Left lobe of liver (tissue), 2 donors: Measurements from ENCODE around the gene MOB1B. TPM values are rescaled to one million over a fixed set of nuclear protein-coding genes. Genes with fewer than 3 reads are reported as not detected.
A peak's percentile ranks its signal among the peaks of the same experiment; 100 is the strongest.

ENCODE experiments used
- ATAC-seq: fragments of 200-7000 bp; cut with Tn5 transposase; one replicate; pipeline ENCODE4 v1.9.1; 2020; ENCODE audit warnings: mild to moderate bottlenecking, moderate library complexity
- DNase-seq: peaks from one replicate; pipeline ENCODE4 v3.0.0-alpha.2; 2020; ENCODE audit warnings: low spot score
- total RNA-seq: library from RNA; stranded (reverse); gene quantifications from one replicate; pipeline ENCODE4 v1.2.1, GENCODE V29; 2021
- donor health status: DM: no; HTN: no; CAD: no; lungs with moderate emphysema.
- donor health status: DM: no; HTN: yes; CAD: no.

The MOB1B gene
- total RNA-seq, 1 donor from 2014 or later = 6.0 TPM

DNA sequence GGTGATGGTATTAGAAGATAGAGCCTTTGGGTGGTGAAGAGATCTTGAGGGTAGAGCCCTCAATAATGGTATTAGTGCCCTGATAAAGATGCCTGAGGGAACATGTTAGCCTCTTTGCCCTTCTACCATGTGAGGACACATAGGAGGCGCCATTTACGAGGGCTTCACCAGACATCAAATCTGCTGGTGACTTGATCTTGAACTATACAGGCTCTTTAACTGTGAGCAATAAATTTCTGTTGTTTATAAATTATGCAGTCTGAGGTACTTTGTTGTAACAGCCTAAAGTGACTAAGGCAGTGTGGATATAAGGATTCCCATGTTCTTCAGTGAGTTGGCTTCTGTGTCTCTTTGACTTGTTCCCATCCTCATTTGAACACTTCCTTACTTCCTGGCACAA, 11.8 kb downstream of the MOB1B start:
- ATAC-seq (no peak), DNase-seq (no peak)

DNA sequence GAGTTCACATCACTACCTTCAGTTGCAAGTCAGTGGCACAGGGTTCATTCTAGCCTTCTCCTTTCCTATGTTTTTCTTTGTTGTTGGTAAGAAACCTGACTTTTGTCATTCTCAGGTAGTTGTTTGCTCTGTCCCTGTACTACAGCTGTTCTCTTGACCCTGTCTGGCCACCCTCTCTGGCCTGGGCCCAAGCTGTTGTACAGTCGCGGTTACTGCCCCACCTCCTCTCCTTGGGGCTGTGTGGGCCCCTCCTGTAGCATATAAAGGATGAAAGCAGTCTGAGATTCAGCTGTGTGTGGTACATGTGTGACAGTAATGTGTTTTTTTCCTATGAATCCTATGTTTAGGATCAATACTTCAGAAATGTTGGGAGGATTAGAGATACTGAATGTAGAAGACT, 12.5 kb downstream of the MOB1B start:
- no peak for DNase-seq
- ATAC-seq = peak; percentile 84

DNA sequence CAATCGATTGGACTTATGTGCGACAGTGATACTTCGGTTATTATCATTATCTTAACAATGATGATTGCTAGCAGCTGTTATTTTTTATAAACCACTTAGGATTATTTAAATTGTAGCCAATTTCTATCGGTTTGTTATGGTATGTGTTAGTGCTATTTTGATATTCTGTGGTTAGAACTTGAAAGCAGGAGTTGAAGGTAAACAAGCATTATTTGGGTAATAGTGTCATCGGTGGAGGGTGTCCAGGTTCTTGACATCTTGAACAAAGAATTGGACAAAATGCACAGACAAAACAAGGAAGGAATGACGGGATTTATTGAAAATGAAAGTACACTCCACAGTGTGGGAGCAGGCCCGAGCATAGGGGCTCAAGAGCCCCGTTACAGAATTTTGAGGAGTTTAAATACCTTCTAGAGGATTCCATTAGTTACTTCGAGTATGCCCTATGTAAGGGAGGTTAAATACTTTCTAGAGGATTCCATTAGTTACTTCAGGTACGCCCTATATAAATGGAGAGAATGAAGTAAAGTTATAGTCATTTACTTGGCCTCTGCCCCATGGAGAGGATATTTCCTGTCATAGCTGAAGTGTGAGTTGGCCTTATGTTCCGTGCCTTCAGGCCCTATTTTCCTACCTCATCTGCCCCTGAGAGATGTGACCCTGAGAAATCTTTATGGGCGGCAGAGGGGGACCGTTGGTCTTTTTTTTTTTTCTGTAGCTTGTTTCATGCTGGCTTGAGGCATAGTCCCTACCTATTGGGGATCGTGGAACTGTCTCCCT, 13.1 kb downstream of the MOB1B start:
- ATAC-seq (no peak), DNase-seq (no peak)

DNA sequence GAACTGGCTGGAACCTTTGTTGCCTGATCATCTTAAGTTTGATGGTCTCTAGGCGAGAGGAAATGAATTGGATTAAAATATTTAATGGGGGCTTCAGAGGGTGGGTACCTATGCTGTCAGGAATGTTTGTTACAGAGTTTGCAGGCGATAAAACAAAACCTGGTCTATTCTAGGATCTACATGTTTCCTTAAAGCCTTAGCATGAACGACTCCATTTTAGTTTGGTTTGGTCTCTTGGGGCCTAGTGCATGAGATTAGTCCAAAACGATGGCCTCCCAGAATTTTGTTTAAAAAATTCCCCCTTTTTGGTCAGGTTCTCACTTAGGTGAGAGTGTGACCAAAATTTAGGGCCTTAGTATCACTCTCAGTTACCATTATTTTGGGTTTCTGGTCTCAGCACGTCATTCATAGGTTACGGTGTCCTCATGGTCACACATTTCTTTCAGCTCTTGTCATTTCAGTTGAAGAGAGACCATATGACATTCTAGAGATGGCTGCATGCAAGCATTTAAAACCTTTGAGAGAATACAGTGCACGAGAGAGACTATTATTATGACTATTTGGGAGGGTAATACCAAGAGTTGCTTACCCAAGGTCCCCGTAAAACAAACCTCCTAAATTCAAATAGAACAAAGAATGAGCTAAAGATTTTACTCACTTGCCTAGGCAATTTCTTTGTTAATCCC, 13.8 kb downstream of the MOB1B start:
- ATAC-seq (no peak), DNase-seq (no peak)

DNA sequence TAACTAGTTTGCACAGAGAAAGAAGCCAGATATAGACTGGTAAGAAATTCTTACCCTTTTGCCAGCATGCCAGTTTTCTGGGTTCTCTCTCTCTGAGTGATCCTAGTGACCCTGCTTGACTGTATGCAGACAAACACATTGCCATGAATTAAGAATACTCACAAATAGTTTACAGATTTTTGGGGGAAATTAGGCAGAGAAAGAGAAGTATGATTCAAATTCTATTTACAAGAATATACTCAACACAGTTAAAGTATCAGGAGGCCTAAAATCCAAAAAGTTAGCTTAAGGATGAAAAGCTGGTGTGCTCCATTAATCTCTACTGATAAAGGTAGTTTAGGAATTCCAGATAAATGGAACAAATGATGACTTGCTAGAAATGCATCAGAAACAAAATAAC, 18.4 kb downstream of the MOB1B start:
- ATAC-seq (no peak), DNase-seq (no peak)

DNA sequence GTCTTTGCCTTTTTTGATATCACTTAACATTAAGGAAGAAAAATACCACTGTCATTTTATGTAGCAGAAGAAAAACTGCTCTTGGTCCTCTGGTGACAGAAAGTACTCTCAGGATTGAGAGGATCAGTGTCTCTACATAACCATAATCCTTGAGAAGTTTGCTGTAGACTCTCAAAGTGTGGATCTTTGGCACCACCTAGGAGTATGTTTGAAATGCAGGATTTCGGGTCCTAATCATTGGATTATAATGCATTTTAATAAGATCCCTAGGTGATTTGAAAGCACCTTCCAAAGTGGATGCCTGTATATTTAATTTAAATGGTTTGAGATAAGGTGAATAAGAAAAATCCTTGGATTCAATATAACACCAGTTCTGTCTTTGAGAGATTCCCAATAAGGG, 23.2 kb downstream of the MOB1B start:
- no peak for ATAC-seq
- no peak for DNase-seq

DNA sequence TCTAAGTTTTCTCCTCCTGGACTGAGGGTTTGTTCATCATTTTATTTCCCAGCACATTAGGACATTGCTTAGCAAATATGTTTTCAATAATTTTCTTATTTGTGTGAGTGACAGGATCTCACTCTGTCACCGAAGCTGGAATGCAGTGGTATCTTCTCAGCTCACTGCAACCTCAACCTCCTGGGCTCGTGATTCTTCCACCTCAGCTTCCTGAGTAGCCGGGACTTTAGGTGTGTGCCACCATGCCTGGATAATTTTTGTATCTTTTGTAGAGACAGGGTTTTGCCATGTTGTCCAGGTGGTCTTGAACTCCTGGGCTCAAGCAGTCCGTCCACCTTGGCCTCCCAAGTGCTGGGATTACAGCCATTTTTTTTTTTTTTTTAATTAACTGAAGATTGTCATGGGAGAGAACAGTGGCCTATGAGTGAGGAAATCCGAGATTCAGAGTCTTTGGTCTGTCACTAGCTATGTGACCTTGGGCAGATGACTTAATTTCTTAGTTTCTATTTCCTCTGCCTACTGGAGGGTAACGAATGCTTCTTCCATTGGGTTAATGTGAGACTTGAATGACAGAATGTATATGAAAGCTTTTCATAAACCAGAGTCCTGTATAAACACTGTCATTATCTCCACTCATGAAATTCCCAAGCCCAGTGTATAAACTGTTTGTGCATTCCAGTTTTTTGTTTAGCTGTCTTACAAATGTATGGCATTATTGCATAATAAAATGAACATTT, 23.9 kb downstream of the MOB1B start:
- no peak for ATAC-seq
- DNase-seq = no peak

DNA sequence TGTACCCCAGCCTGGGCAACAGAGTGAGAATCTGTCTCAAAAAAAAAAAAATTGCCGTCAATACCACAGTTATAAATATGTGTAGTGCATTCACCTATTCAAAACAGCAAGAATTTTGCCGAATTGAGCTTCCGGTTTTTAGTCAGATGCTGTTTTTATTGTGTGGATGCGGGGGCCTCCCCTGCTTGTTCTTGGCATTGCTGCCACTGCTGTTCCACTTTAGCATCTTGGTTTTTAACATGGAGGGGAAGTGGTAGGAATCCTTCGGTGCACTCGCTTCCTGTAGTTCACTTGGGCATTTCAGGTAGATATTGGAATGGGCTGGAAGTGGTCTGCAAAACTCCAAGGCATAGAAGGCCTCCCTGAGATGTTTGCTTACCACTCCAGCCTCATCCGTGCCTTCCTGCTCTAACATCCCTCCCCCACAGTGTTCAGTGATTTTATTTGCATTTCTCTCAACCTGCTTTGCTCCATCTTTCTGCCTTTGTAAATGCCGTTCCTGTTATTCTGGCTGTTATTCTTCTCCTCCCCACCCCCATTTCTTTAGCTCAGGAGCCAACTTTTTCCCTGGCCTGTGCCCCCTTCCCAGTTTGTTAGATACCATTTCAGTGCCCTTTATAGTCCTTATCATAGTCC, 25.5 kb downstream of the MOB1B start:
- DNase-seq = no peak
- no peak for ATAC-seq

DNA sequence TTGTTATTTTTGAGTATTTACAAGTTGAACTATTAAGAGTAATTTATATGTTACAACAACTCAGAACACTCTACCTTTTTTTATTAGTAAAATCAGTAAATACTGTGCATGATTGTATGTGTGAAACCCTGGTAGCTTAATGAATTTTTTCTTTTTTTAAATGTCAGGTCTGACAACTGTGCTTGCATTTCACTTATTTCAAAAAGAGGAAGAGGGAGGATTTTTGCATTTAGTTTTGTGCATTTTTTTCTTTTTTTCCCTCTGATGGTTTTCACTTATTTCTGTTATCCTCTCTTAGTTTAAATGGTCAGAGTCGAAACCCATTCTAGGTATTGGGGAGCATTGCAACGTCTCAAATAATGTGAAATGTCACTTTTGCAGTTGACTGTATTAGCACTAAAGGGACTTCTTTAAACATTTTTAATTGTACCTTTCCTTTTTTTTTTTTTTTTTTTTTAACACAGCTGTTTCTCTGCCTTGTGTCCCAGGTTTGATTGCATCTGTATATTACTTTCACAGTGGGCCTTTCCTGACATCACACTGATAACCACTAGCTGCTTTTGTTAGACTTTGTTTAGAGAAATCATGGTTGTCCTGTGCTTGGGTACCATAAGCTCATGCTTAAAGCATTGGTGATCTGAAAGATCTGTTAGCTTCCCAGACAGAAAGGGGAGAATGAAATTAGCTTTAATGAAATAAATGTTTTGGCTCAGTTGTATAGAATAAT, 28.5 kb downstream of the MOB1B start:
- ATAC-seq (no peak), DNase-seq (no peak)

DNA sequence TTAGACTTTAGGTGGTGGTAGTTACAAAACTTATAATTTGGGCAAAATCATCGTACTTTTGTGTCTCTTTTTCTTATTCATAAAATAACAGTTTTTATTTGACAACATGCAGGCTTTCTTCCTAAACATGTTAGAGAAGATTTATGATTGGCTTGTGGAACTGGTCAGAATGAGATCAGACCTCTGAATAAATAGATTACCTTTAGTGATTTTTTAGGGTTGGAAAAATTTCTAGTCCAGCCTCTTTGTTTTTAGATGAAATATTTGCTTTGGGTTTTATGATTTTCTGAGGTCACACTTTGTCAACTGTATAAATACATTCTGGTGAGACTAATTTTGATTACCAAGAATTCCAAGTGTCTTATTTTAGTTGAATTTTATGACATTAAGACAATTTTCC, 29.2 kb downstream of the MOB1B start:
- no peak for DNase-seq
- ATAC-seq = no peak

DNA sequence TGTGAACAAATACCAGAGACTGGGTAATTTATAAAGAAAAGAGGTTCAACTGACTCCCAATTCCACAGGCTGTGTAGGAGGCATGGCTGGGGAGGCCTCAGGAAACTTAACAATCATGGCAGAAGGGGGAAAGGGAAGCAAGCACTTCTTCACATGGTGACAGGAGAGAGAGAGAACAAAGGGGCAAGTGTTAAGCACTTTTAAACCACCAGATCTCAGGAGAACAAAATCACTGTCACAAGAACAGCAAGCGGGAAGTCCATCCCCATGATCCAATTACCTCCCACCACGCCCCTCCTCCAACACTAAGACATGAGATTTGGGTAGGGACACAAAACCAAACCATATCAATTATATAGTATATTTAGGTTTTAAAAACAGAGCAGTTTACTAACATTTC, 30.8 kb downstream of the MOB1B start:
- ATAC-seq (no peak), DNase-seq (no peak)

DNA sequence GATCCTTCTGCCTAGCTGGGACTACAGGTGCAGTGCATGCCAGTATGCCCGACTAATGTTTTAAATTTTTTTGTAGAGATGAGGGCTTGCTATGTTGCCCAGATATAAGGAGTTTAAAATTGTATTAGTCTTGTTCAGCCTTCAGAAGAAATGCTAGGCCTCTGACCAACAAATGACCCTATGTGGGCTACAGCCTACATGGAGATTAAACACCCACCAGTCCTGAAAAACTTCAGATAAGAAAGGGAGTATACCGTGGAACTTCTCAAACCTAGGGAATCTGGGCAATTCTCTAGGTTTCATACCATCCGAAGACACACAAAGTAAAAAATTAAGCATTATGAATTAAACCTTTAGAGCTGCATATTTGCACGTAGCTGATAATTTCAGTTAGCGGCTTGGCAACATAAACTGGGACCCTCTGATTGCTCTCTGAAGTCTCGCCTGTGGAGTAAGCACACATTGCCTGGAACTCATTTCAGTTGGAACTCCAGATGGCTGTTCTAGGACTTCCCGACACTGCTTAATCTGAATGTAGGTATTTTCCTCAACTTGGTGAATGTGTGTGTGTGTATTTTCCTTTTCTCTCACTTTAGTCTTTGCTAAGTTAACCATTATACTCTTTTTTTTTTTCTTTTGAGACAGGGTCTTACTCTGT, 33.0 kb downstream of the MOB1B start:
- no peak for ATAC-seq
- no peak for DNase-seq

DNA sequence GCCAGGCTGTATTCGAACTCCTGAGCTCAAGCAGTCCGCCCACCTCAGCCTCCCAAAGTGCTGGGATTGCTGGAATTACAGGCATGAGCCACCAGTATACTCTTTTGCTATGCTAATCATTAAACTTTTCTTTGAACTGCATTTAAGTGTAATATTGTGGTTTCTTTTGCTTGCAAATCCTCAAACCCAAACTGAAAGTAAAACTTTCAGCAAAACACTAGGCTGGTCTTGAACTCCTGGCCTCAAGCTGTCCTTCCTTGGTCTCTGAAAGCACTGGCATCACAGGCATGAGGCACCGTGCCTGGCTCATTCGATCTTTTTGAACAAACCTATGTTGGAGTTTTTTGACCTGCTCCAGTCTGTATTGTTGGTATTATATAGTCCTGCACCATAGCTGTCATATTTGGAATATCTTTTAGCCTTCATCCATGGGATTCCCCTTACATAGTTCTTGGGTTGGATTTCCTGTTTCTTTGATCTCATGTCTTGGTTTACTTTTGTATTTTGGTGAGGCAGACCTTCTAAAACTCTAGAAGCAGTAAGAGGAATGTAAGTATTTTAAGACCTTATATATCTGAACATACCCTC, 34.1 kb downstream of the MOB1B start:
- no peak for ATAC-seq
- no peak for DNase-seq

DNA sequence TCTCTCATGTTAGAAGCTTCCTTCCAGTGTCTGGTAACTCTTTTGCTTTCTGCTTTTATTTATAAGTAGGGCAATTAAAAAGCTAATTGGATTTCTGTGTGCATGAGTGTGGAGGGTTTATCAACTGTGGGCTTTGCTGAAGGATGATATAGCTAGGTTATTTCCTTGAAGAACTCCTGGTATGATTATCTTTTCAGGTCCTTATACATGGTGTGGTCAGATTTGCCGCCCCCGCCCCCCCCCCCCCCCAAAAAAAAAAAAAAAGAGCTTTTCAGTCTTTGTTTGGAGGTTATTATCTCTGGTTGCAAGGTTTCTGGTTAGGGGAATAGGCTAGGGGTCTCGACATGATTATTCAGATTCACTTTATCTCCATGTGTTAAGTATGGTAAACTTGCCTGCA, 35.9 kb downstream of the MOB1B start:
- no peak for DNase-seq
- no peak for ATAC-seq

DNA sequence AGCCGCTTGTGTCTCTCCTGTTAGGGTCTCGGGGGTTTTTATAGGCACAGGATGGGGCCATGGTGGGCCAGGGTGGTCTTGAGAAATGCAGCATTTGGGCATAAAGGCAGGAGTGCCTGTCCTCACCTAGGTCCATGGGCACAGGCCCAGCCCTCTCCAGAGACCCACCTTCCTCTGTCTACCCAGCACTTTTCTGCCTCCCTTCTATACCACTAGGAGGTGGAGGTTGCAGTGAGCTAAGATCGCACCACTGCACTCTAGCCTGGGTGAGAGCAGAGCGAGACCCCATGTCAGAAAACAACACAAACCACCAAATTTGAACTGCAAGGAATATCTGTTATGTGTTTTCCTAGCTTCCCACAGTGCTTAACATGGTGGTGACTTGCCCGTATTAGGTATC, 38.0 kb downstream of the MOB1B start:
- DNase-seq (no peak), ATAC-seq (no peak)

DNA sequence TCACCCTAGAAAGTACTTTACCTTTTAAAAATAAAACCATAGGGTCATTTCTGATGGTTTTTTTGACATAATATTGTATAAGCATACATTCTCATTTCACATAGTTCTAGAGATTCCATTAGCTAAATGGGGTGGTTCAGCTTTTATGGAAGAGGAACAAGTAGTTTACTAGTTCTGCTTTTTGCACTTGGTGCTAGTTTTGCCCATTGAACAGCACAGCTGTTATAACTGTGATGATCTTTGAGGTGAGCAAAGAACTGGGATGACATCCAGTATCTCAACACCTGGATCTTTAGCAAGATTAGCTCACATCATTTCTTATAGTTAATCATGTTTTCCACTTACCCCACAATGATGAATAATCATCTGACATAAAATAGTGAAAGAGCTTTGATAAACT, 40.9 kb downstream of the MOB1B start:
- no peak for DNase-seq
- no peak for ATAC-seq

DNA sequence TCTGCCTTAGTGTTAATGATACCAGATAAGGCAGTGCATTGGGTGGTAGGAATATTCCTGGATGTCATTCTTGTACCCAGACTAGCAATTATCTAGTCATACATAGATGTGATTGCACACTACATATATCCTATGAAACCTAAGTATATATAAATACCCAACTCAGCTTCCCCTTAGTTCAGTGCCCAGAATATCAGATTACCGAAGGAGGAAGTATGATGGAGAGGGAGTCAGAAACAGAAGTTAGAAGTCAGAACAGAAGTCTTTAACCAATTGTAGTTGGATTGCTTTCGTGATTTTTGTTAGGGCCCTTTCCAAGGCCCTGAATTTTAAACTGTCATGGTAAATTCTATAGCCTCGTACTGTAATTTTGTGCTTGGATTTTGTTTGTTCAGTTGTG, 42.9 kb downstream of the MOB1B start:
- ATAC-seq = no peak
- no peak for DNase-seq

DNA sequence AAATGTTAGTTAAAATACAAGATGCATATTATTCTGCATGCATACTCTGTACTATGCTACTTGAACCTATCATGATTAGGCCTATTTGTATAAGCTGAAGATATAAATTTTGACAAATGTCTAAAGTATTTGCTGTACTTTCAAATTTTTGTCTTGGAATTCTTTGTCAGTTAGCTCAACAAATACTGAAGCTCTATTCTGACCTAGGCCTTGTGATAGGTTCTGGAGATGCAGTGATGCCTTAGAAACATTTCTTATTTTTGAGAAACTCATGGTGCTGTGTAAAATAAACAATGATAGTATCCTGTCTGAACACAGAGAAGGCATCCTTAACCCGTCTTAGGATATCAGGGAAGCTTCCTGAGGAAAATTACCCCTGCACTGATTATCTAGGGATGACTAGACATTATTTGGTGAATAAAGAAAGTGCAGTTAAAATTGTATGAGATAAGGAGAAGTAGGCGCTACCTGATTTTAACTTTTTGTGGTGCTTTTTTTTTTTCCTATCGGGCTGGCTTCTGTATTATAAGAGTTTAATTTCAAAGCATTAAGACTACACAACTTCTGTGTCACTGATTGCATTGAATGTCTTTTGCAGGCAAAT, 43.4 kb downstream of the MOB1B start:
- DNase-seq = no peak
- no peak for ATAC-seq

DNA sequence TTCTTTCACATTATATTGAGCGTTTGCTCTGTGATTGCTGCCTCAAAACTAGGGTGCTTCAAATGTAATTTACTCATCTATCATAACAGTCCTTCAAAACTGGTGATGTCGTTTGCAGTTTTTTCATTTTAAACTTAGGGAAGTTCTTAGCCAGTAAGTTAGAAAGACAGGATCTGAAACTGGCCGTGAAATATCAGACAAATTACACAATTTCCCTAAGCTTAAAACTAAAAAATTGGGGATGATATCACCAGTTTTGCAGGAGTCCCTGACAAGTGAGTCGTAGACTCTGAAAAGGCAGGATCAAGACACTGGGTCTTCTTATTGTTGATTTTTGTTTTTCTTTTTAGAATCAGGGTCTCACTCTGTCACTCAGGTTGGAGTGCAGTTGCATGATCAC, 44.8 kb downstream of the MOB1B start:
- no peak for ATAC-seq
- no peak for DNase-seq
